ENCODE data around the gene EIF3D.

EIF3D gene

GRCh38 chr22:36505998-36506635, 22.8 kb downstream of the EIF3D start:
- no peak for DNase-seq

GRCh38 chr22:36497910-36498665, 30.9 kb downstream of the EIF3D start:
- DNase-seq, result no peak

GRCh38 chr22:36493690-36494110, 35.3 kb downstream of the EIF3D start:
- DNase-seq, result no peak

GRCh38 chr22:36492109-36492508, 36.9 kb downstream of the EIF3D start:
- no peak for DNase-seq

- no peak for DNase-seq
Measured at GRCh38 chr22:36491155-36491554, 37.8 kb downstream of the EIF3D start.

GRCh38 chr22:36486619-36487384, 42.2 kb downstream of the EIF3D start:
- peak; percentile 64 for DNase-seq

GRCh38 chr22:36481393-36482168, 47.4 kb downstream of the EIF3D start, which contains the start of gene TXN2:
TXN2 (minus strand) TSS chr22:36481640; CDS start chr22:36480837, 803 bp downstream.
- peak; percentile 97 for DNase-seq

GRCh38 chr22:36480941-36481392, 48.0 kb downstream of the EIF3D start:
- DNase-seq, result no peak

- DNase-seq, result no peak
Measured at GRCh38 chr22:36478966-36479365, 50.0 kb downstream of the EIF3D start.

- no peak for DNase-seq
Measured at GRCh38 chr22:36475341-36475740, 53.6 kb downstream of the EIF3D start.

- no peak for DNase-seq
Measured at GRCh38 chr22:36472689-36473088, 56.3 kb downstream of the EIF3D start.

- DNase-seq, result peak; percentile 56
Measured at GRCh38 chr22:36471341-36471821, 57.6 kb downstream of the EIF3D start.

GRCh38 chr22:36470994-36471331, 58.0 kb downstream of the EIF3D start:
- DNase-seq, result peak; percentile 42

GRCh38 chr22:36470162-36470993, 58.6 kb downstream of the EIF3D start:
- DNase-seq, result peak; percentile 87

- DNase-seq, result no peak
Measured at GRCh38 chr22:36469094-36469710, 59.8 kb downstream of the EIF3D start.

- peak; percentile 98 for DNase-seq
Measured at GRCh38 chr22:36467946-36468345, 61.0 kb downstream of the EIF3D start.

- peak; percentile 92 for DNase-seq
Measured at GRCh38 chr22:36467042-36467810, 61.7 kb downstream of the EIF3D start.

- DNase-seq, result no peak
Measured at GRCh38 chr22:36466258-36466657, 62.7 kb downstream of the EIF3D start.

GRCh38 chr22:36465232-36466021, 63.5 kb downstream of the EIF3D start:
- DNase-seq, result peak; percentile 83

Data from fibroblast of upper back skin (primary cell).